ENCODE data around the gene DBN1.

- TF ChIP-seq CTCF (IDR thresholded peaks at IDR 0.05) (no peak), EZH2 (IDR thresholded peaks at IDR 0.05) (no peak), EZH2phosphoT487 (IDR thresholded peaks at IDR 0.05) (no peak)
Observed at GRCh38 chr5:177484902-177485549, 11.6 kb upstream of the DBN1 start.
